ENCODE measurements around the gene PLXNA1.

Gene PLXNA1

DNA sequence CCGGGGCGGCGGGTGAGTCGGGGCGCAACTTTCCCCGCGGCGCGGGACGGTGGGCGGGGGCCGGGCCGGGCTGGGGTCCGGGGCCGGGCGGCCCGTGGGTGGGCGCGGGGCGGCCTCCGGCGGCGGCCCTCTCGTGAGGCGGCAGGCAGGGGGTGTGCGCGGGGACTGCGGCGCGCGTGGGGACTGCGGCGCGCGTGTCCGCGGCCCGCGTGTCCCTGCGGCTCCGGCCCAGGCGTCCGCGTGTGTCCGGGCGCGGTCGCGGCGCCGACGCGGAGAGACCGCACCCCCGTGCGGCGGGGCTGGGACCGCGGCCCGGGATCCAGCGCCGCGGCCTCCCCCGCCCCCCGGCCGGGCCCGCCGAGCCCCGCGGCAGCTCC lies 349 bp downstream of the PLXNA1 start:
- TF ChIP-seq, protein P1, sequence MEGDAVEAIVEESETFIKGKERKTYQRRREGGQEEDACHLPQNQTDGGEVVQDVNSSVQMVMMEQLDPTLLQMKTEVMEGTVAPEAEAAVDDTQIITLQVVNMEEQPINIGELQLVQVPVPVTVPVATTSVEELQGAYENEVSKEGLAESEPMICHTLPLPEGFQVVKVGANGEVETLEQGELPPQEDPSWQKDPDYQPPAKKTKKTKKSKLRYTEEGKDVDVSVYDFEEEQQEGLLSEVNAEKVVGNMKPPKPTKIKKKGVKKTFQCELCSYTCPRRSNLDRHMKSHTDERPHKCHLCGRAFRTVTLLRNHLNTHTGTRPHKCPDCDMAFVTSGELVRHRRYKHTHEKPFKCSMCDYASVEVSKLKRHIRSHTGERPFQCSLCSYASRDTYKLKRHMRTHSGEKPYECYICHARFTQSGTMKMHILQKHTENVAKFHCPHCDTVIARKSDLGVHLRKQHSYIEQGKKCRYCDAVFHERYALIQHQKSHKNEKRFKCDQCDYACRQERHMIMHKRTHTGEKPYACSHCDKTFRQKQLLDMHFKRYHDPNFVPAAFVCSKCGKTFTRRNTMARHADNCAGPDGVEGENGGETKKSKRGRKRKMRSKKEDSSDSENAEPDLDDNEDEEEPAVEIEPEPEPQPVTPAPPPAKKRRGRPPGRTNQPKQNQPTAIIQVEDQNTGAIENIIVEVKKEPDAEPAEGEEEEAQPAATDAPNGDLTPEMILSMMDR (IDR thresholded peaks at IDR 0.05; ENCODE audit: borderline replicate concordance, insufficient read depth, low read depth, low read length): no peak
- peak overlapping the region; percentile 27 for H3K4me3 ChIP-seq (ENCODE audit: low read depth, low read length)

DNA sequence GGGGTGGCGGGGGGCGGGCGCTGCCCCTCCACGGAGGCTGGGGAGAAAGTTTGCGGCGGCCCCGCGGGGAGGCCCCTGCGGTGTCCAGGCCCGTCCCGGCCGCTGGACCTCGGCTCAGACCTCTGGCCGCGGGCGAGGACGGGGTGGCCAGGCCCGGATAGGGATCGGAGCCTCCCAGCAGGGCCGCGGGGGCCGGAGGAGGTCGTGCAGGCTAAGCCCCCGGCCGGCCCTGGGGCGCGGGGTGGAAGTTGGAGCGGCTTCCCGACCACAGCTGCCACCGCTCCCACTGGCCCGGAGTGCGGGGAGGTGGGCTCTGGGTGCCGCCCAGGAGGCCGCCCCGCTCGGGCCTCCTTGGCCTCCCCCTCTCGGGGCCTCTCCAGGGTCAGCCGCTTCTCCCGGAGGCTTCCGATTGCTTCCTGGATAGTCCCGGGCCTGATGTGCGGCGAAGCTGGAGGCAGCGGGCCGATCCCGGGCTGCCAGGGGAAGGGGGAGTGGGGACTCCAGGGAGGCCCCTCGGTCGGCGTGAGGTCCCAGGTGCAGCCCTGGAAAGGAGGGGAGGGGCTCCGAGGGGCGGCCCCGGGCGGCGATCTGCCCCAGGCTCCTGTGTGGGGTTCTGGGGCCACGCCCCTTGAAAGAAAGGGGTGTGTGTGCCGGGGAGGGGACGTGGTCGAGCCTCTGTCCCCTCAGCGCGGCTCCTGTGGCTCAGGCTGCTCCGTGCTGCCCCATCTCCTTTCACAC lies 907 bp downstream of the PLXNA1 start:
- TF ChIP-seq, protein P1 (IDR thresholded peaks at IDR 0.05; ENCODE audit: borderline replicate concordance, insufficient read depth, low read depth, low read length): no peak
- H3K4me3 ChIP-seq (ENCODE audit: low read depth, low read length): peak overlapping the region; percentile 27

DNA sequence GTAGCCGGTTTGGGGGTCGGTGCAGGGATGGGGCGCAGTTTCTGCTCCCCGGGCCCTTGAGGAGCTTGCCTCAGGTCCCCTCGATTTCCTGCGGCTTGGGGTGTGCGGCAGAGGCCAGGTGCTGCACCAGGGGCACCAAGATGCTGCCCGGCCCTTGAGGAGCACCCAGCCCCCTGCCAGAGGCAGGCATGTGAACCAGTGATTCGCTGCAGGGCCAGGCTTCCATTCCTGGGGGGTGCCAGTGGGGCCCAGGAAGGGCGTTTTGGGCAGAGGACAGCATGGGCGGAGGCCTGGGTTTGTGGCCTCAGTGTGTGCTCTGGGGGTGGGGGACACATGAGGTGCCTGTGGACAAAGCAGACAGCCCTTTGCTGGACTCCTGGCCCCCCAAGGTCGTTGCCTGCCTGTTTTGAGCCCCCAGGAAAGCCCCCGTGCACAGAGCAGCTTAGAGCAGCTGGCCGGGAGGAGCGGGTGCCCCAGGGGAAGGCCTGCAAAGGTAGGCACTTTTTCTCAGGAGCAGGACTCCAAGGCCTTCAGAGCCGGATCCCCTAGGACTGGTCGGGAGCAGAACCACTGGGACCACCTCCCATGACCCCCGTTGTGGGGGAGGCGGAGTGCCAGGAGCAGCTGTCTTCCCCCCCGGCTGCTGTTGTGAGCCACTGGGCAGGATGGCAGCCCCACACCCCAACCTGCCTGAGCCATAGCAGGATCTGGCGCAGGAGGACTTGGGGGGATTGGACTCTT lies 1.6 kb downstream of the PLXNA1 start:
- peak overlapping the region; percentile 27 for H3K4me3 ChIP-seq (ENCODE audit: low read depth, low read length)
- TF ChIP-seq, protein P1 (IDR thresholded peaks at IDR 0.05; ENCODE audit: borderline replicate concordance, insufficient read depth, low read depth, low read length): no peak

DNA sequence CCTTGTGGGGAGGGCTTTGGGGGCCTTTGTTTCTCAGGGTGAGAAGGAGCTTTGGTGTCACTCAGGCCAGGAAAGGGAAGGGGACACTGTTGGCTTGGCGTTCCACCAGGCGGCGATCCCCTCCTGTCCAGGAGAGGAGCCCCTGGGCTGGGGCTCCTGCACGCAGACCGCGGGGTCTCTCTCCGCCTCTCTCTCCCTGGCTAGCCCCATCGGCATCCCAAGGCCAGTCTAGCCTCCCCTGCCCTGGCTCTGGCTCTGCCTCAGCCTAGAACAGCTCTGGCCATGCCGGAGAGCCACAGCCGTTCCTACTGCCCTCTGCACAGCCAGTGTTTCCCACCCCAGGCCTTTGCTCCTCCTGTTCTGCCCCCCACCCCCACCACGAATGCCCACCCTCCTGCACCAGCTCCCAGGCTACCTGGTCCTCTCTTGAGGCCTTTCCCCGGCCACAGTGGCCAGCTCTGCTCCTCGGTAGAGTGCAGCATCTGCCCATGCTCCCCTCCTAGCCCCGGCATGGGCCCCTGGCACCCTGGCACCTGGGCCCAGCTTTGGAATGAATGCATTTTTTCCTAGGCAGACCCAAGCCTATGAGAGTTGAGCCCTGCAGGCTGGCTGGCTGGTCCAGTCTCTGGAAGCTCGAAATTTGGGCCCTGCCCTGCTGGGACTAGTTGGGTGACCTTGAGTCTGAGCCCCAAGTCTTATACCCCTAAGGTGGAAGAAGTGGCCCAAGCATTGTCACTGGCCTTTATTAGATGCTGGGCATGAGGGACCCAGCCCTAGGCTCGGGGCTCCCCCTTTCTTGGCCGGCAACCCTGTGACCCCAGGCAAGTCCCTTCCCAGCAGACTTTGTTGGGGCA lies 2.4 kb downstream of the PLXNA1 start:
- TF ChIP-seq, protein P1 (IDR thresholded peaks at IDR 0.05; ENCODE audit: borderline replicate concordance, insufficient read depth, low read depth, low read length): no peak
- H3K4me3 ChIP-seq (ENCODE audit: low read depth, low read length): no peak overlapping the region

DNA sequence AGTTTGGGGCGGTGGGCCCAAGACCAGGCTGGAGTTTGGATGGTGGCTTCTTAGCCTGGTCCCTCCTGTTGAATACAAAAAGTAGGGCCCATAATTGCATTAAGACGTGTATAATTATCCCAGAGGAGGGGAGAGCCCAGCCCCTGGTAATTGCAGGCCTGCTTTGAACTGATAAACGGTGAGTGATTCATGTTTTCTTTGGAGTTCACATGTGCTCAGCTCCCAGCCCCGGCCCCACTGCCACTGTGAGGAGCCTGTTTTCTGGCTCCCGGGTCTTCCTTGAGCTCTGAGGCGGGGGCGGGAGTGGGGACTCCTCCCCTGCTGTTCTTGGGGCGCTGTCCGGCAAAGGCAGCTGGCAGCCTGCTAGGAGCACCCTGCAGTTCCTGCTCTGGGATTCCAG lies 3.1 kb downstream of the PLXNA1 start:
- TF ChIP-seq, protein P1 (IDR thresholded peaks at IDR 0.05; ENCODE audit: borderline replicate concordance, insufficient read depth, low read depth, low read length): no peak
- H3K4me3 ChIP-seq (ENCODE audit: low read depth, low read length): no peak overlapping the region

DNA sequence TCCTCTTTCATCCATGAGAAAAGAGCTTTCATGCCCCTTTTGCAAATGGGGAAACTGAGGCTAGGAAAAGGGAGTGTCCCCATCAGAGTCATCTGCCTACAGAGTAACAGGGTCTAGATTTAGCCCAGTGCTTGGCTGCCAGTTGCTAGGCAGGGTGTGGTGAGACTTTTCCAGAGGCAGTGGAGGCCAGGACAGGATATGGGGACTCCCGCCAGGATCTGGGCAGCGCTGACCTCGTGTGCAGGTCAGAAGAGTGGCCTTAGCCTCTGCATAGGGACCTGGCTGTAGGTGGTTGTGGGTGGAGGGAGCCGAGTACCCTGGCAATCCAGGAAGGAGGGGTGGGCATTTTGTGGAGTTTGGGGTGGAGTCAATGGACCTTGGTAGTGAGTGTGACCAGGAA lies 4.2 kb downstream of the PLXNA1 start:
- no peak overlapping the region for H3K4me3 ChIP-seq (ENCODE audit: low read depth, low read length)
- TF ChIP-seq, protein P1 (IDR thresholded peaks at IDR 0.05; ENCODE audit: borderline replicate concordance, insufficient read depth, low read depth, low read length): no peak
